CD14-positive monocyte (primary cell): ENCODE measurements around the gene NAA60. TPM values are rescaled to one million over a fixed set of nuclear protein-coding genes. Genes with fewer than 3 reads are reported as not detected.

Source experiments
- DNase-seq, 3 donors: peaks; one replicate each; pipeline ENCODE4 v3.0.0-alpha.2; 2011 to 2022
- H2AFZ ChIP-seq: 2 replicates; pipeline ENCODE4 v1.6.0; 2012; ENCODE audit warnings: mild to moderate bottlenecking, low read depth, low read length, inconsistent platforms; ENCODE audit not compliant: insufficient read depth, poor library complexity, severe bottlenecking
- H3K27ac ChIP-seq, 2 donors: 1 replicate in 1 of 2; 2 replicates in 1 of 2; pipeline ENCODE4 v1.5.1; 2012 to 2013; ENCODE audit warnings: low read length in 2 of 2, control low read depth in 1 of 2, inconsistent platforms in 1 of 2, low read depth in 1 of 2, mild to moderate bottlenecking in 1 of 2
- H3K27me3 ChIP-seq, 2 donors: one replicate each; pipeline versions ENCODE4 v1.6.0 to v1.6.1; 2011 to 2013; ENCODE audit warnings: low read length in 2 of 2; ENCODE audit not compliant: control insufficient read depth in 2 of 2, insufficient read depth in 2 of 2
- H3K36me3 ChIP-seq, 2 donors: replicated peaks in 1 of 2; 1 replicate in 1 of 2; 2 replicates in 1 of 2; pipeline versions ENCODE4 v1.5.1 to v1.6.1; 2012 to 2013; ENCODE audit warnings: low read length in 2 of 2, control low read depth in 1 of 2, inconsistent platforms in 1 of 2, mild to moderate bottlenecking in 1 of 2; ENCODE audit not compliant: insufficient read depth in 2 of 2, control insufficient read depth in 1 of 2
- H3K4me1 ChIP-seq, 2 donors: 1 replicate in 1 of 2; 2 replicates in 1 of 2; pipeline versions ENCODE4 v1.5.1 to v1.6.1; 2012 to 2013; ENCODE audit warnings: low read length in 2 of 2, control low read depth in 1 of 2, inconsistent platforms in 1 of 2, mild to moderate bottlenecking in 1 of 2, moderate library complexity in 1 of 2; ENCODE audit not compliant: insufficient read depth in 2 of 2, control insufficient read depth in 1 of 2
- H3K4me2 ChIP-seq: replicated peaks from 2 replicates; pipeline ENCODE3; 2012; ENCODE audit warnings: low read length, moderate library complexity, mild to moderate bottlenecking; ENCODE audit not compliant: poor library complexity, severe bottlenecking; ENCODE audit errors: extremely low read depth
- H3K4me3 ChIP-seq, 3 experiments: fragments of 200-600 bp in 1 of 3; sonication (generic) in 1 of 3; replicated peaks in 1 of 3; 1 replicate in 2 of 3; 2 replicates in 1 of 3; pipeline ENCODE4 v1.5.1; 2011 to 2013; ENCODE audit warnings: low read length in 3 of 3, mild to moderate bottlenecking in 3 of 3, control low read depth in 2 of 3, low read depth in 2 of 3, inconsistent platforms in 1 of 3, moderate library complexity in 1 of 3
- H3K79me2 ChIP-seq: 2 replicates; pipeline ENCODE4 v1.6.0; 2012; ENCODE audit warnings: mild to moderate bottlenecking, control low read depth, inconsistent platforms, low read length, moderate library complexity; ENCODE audit not compliant: insufficient read depth
- H3K9ac ChIP-seq: 2 replicates; pipeline ENCODE4 v1.6.0; 2017; ENCODE audit warnings: low read length, mild to moderate bottlenecking; ENCODE audit not compliant: insufficient read depth, poor library complexity, severe bottlenecking
- H3K9me3 ChIP-seq, 2 donors: replicated peaks in 1 of 2; 1 replicate in 1 of 2; 2 replicates in 1 of 2; pipeline versions ENCODE4 v1.5.1 to v1.6.1; 2012 to 2013; ENCODE audit warnings: low read length in 2 of 2, control low read depth in 1 of 2; ENCODE audit not compliant: control insufficient read depth in 1 of 2, insufficient read depth in 1 of 2
- H4K20me1 ChIP-seq: 2 replicates; pipeline ENCODE4 v1.6.0; 2012; ENCODE audit warnings: mild to moderate bottlenecking, low read length, control low read depth, moderate library complexity; ENCODE audit not compliant: insufficient read depth
- H3K27ac Mint-ChIP-seq, 7 donors: one replicate each; pipeline ENCODE4 v1.8.0; 2020; ENCODE audit warnings: mild to moderate bottlenecking in 7 of 7, mixed read lengths in 7 of 7, moderate library complexity in 6 of 7, inconsistent platforms in 2 of 7
- H3K27me3 Mint-ChIP-seq, 3 donors: one replicate each; pipeline ENCODE4 v1.8.0; 2021 to 2022; ENCODE audit warnings: low read depth in 3 of 3, mild to moderate bottlenecking in 3 of 3, mixed read lengths in 3 of 3, moderate library complexity in 3 of 3, inconsistent platforms in 1 of 3
- H3K36me3 Mint-ChIP-seq, 2 donors: one replicate each; pipeline ENCODE4 v1.8.0; 2020; ENCODE audit warnings: mixed read lengths in 2 of 2, inconsistent platforms in 1 of 2, mild to moderate bottlenecking in 1 of 2
- H3K4me1 Mint-ChIP-seq: one replicate; pipeline ENCODE4 v1.8.0; 2020; ENCODE audit warnings: mild to moderate bottlenecking, mixed read lengths
- H3K4me3 Mint-ChIP-seq, 2 donors: one replicate each; pipeline ENCODE4 v1.8.0; 2020; ENCODE audit warnings: mild to moderate bottlenecking in 2 of 2, mixed read lengths in 2 of 2, moderate library complexity in 1 of 2
- H3K9me3 Mint-ChIP-seq, 7 donors: one replicate each; pipeline ENCODE4 v1.8.0; 2020 to 2022; ENCODE audit warnings: mixed read lengths in 7 of 7, mild to moderate bottlenecking in 6 of 7, moderate library complexity in 6 of 7, inconsistent platforms in 2 of 7
- WGBS: methylation state at CpG from one replicate; pipeline ENCODE4 v1.1.5; 2013; ENCODE audit warnings: missing lambda C conversion rate; ENCODE audit not compliant: insufficient coverage; 5-methylcytosine and 5-hydroxymethylcytosine counted together
- intact Hi-C, 2 donors: fragments of 100-400 bp; cut with micrococcal nuclease; formaldehyde crosslinking; loops; one replicate each; pipeline versions ENCODE4 v1.15.0 to v1.15.1; 2023
- polyA plus RNA-seq, 3 donors: library from polyadenylated mRNA; depleted of rRNA in 1 of 3; unstranded in 2 of 3; stranded (reverse) in 1 of 3; fragments of 300-500 nt in 2 of 3; fragments of >200 nt in 1 of 3; fragmentation: Illumina TruSeq in 2 of 3; gene quantifications; 1 replicate in 2 of 3; 2 replicates in 1 of 3; pipeline ENCODE4 v1.2.3, GENCODE V29; 2012 to 2021
- TF ChIP-seq, protein P1 (sequence below): fragments of 200-600 bp; IDR thresholded peaks from one replicate; pipeline ENCODE4 v1.8.0; 2022; ENCODE audit warnings: antibody characterized with exemption, mild to moderate bottlenecking

Gene NAA60
- polyA plus RNA-seq, 3 donors: 19.5 to 48.8 (median 29.7) TPM

DNA sequence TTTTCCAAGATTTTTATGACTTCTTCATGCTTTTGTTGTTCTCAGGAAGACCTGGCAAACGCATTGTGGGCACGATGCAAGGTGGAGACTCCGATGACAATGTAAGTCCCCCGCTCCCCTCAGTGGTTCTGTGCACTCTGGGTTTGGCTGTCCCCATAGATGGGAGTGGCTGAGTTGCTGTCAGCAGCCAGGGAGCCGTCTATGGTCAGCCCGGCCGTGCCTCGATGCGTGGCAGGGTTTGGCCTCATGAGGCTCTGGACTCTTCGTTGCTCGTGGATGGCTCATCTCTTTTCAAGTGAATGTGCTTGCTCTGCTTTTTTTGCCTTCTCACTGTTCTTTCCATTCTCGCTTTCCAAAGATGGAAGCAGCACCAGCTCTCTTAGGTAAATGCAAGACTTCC lies 89.3 kb downstream of the NAA60 start:
- no peak overlapping the region for H3K27ac Mint-ChIP-seq
- no peak overlapping the region for H3K4me3 Mint-ChIP-seq
- peaks cover 25 to 26% of the 10 kb centered on the region in 2 donors for H3K36me3 Mint-ChIP-seq

DNA sequence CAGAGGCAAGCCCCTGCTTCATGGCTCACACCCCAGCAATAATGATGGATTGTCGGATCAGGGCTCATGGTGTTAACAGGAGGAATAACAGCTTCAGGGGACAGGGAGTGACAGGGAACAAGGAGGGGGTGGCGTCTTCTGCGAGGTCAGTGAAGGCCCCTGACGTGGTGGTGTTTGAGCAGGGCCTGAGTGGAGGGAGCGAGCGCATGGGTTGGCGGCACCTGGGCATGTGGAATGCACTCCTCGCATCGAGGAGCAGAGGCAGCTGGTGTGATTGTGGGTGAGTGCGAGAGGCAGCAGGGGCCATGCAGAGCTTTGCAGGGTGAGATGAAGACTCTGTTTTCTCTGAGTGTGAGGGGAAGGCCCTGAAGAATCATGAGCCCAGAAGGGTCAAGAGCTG lies 90.6 kb downstream of the NAA60 start:
- no peaks in the 10 kb centered on the region for H3K27me3 ChIP-seq
- H2AFZ ChIP-seq: no peak overlapping the region
- H4K20me1 ChIP-seq: no peaks in the 10 kb centered on the region
- TF ChIP-seq, protein P1, sequence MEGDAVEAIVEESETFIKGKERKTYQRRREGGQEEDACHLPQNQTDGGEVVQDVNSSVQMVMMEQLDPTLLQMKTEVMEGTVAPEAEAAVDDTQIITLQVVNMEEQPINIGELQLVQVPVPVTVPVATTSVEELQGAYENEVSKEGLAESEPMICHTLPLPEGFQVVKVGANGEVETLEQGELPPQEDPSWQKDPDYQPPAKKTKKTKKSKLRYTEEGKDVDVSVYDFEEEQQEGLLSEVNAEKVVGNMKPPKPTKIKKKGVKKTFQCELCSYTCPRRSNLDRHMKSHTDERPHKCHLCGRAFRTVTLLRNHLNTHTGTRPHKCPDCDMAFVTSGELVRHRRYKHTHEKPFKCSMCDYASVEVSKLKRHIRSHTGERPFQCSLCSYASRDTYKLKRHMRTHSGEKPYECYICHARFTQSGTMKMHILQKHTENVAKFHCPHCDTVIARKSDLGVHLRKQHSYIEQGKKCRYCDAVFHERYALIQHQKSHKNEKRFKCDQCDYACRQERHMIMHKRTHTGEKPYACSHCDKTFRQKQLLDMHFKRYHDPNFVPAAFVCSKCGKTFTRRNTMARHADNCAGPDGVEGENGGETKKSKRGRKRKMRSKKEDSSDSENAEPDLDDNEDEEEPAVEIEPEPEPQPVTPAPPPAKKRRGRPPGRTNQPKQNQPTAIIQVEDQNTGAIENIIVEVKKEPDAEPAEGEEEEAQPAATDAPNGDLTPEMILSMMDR: no peak
- no peaks in the 10 kb centered on the region for H3K79me2 ChIP-seq
- peaks cover 25 to 26% of the 10 kb centered on the region in 2 donors for H3K36me3 Mint-ChIP-seq
- WGBS: 100% methylated on average over 9 of the region's 10 CpGs
- H3K4me2 ChIP-seq: no peak overlapping the region
- H3K4me3 ChIP-seq: no peak overlapping the region
- DNase-seq: no peak
- no peaks in the 10 kb centered on the region for H3K4me1 ChIP-seq
- H3K4me1 Mint-ChIP-seq: no peaks in the 10 kb centered on the region
- H3K27ac ChIP-seq: no peak overlapping the region
- intact Hi-C loops: no loop called here
- no peaks in the 10 kb centered on the region for H3K9me3 Mint-ChIP-seq
- H3K4me3 Mint-ChIP-seq: no peak overlapping the region
- H3K27me3 Mint-ChIP-seq: no peaks in the 10 kb centered on the region
- peaks cover 7 to 19% of the 10 kb centered on the region in 2 donors for H3K36me3 ChIP-seq
- H3K9ac ChIP-seq: no peak overlapping the region
- H3K9me3 ChIP-seq: no peaks in the 10 kb centered on the region
- no peak overlapping the region for H3K27ac Mint-ChIP-seq

More for the DNA sequence above, 89.3 kb downstream of the NAA60 start:
- intact Hi-C loops: no loop called here
- Histone ChIP-seq H3K9me3 (no peaks in the 10 kb centered on the region), H3K27me3 (no peaks in the 10 kb centered on the region), H3K36me3 (peaks cover 7 to 19% of the 10 kb centered on the region in 2 donors), H4K20me1 (no peaks in the 10 kb centered on the region), H3K4me3 (no peak overlapping the region), H3K4me1 (no peaks in the 10 kb centered on the region), H3K27ac (no peak overlapping the region), H3K4me2 (no peak overlapping the region), H2AFZ (no peak overlapping the region), H3K79me2 (no peaks in the 10 kb centered on the region), H3K9ac (no peak overlapping the region)
- TF ChIP-seq, protein P1: no peak
- no peak for DNase-seq
- WGBS: 98% methylated on average over 12 of the region's 12 CpGs
- Mint-ChIP-seq H3K4me1 (no peaks in the 10 kb centered on the region), H3K9me3 (no peaks in the 10 kb centered on the region), H3K27me3 (peaks cover 0 to 2% (median 0%) of the 10 kb centered on the region in 3 donors)
